ENCODE measurements around the gene PPM1A. TPM values are rescaled to one million over a fixed set of nuclear protein-coding genes. Genes with fewer than 3 reads are reported as not detected.
A peak's percentile ranks its signal among the peaks of the same experiment; 100 is the strongest.

The PPM1A gene
- total RNA-seq, 1 experiment from 2014 or later = 41.7 TPM

DNA sequence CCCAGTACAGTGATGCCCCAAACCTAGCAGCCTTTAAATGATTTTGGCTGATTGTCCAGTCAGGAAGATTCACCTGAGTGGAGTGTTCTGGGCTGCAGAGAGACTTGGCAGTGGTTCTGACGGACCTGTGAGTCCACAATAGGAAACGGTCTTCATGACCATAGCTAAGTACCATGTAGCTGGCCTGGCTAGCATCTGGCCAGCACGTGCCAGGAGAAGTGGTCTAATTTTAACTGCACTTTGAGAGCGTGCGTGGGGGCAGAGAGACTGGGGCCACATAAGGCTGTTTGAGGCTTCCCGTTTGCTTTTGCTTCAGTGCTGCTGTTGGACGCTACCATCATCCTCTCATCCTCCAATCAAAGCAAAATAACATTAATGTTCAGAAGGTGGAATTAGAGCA is 54.7 kb downstream of the PPM1A start:
- Histone ChIP-seq H3K79me1 (ENCODE audit: insufficient read depth, low read depth, low read length, poor library complexity, severe bottlenecking) (no peaks in the 10 kb centered on the region), H2BK12ac (ENCODE audit: insufficient read length, low read depth, low read length) (no peak overlapping the region), H3K9ac (ENCODE audit: extremely low read depth, insufficient read length, low read length) (no peak overlapping the region), H3K4ac (ENCODE audit: low read depth, low read length) (no peak overlapping the region), H2BK15ac (ENCODE audit: low read depth, low read length) (no peak overlapping the region), H4K91ac (ENCODE audit: insufficient read length, low read depth, low read length) (no peak overlapping the region), H3K9me3 (ENCODE audit: control insufficient read depth, low read depth, low read length) (no peaks in the 10 kb centered on the region), H3K4me1 (ENCODE audit: insufficient read depth, low read length) (peaks cover 11% of the 10 kb centered on the region; the same call in 1 of the 2 replicates), H2AK5ac (ENCODE audit: insufficient read length, low read length) (no peak overlapping the region), H2BK5ac (ENCODE audit: insufficient read length, low read length) (no peak overlapping the region), H3K23me2 (ENCODE audit: insufficient read length, low read depth, low read length, poor library complexity, severe bottlenecking) (no peaks in the 10 kb centered on the region), H3K79me2 (ENCODE audit: insufficient read depth, low read length) (no peaks in the 10 kb centered on the region), H3K23ac (ENCODE audit: insufficient read length, low read depth, low read length) (no peak overlapping the region), H3K4me2 (ENCODE audit: insufficient read depth, insufficient read length, low read length) (no peak overlapping the region), H4K20me1 (ENCODE audit: control insufficient read depth, insufficient read depth, insufficient read length) (no peaks in the 10 kb centered on the region), H3K56ac (ENCODE audit: insufficient read length, low read depth, low read length) (no peak overlapping the region), H3T11ph (ENCODE audit: low read length) (no peak overlapping the region), H2BK20ac (ENCODE audit: low read depth, low read length, poor library complexity, severe bottlenecking) (no peak overlapping the region), H3K27me3 (ENCODE audit: insufficient read depth, low read length) (no peaks in the 10 kb centered on the region), H2BK120ac (ENCODE audit: low read depth, low read length, poor library complexity, severe bottlenecking) (no peak overlapping the region), H2AFZ (ENCODE audit: low read length) (no peak overlapping the region), H3K18ac (ENCODE audit: insufficient read length, low read depth, low read length) (no peak overlapping the region), H3K27ac (ENCODE audit: insufficient read length, low read depth, low read length) (no peak overlapping the region), H3K14ac (ENCODE audit: insufficient read depth, low read length) (no peak overlapping the region), H4K8ac (replicated peaks; ENCODE audit: insufficient read length, low read depth, low read length) (no peak overlapping the region), H4K5ac (ENCODE audit: insufficient read length, low read depth, low read length) (no peak overlapping the region)
- WGBS (ENCODE audit: extremely low coverage, insufficient read length, low lambda C conversion rate) = no CpG with 5 or more reads among the region's 7 CpGs
- H3K27ac Mint-ChIP-seq = 0 out of 7 replicates have a peak overlapping the region, but pooled peaks of 1 of the 3 experiments have one; percentile 50
- TF ChIP-seq, protein P1, sequence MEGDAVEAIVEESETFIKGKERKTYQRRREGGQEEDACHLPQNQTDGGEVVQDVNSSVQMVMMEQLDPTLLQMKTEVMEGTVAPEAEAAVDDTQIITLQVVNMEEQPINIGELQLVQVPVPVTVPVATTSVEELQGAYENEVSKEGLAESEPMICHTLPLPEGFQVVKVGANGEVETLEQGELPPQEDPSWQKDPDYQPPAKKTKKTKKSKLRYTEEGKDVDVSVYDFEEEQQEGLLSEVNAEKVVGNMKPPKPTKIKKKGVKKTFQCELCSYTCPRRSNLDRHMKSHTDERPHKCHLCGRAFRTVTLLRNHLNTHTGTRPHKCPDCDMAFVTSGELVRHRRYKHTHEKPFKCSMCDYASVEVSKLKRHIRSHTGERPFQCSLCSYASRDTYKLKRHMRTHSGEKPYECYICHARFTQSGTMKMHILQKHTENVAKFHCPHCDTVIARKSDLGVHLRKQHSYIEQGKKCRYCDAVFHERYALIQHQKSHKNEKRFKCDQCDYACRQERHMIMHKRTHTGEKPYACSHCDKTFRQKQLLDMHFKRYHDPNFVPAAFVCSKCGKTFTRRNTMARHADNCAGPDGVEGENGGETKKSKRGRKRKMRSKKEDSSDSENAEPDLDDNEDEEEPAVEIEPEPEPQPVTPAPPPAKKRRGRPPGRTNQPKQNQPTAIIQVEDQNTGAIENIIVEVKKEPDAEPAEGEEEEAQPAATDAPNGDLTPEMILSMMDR (conservative IDR thresholded peaks at IDR 0.05) = no peak
- H3K4me3 Mint-ChIP-seq = no peak overlapping the region
- no peaks in the 10 kb centered on the region for H3K27me3 Mint-ChIP-seq (ENCODE audit: low read depth)
- peaks cover 24 to 40% of the 10 kb centered on the region in 2 experiments for H3K4me1 Mint-ChIP-seq
- H3K36me3 Mint-ChIP-seq (ENCODE audit: insufficient read depth in 1 of 3, low read depth in 3 of 3) = peaks cover 0 to 7% (median 2%) of the 10 kb centered on the region in 3 experiments; a peak in 3 of 7 replicates
- no peaks in the 10 kb centered on the region; a peak in 1 of 5 replicates for H3K9me3 Mint-ChIP-seq
- DNase-seq = no peak

All from H9 (cell line).